HepG2 (cell line): ENCODE results near the gene BACH2. TPM values are rescaled to one million over a fixed set of nuclear protein-coding genes. Genes with fewer than 3 reads are reported as not detected.

Source experiments
- ATAC-seq: fragments of 200-7000 bp; cut with Tn5 transposase; 3 replicates; pipeline ENCODE4 v1.9.1; 2020; ENCODE audit warnings: mild to moderate bottlenecking, moderate library complexity
- BruUV-seq: library from RNA; stranded (reverse); fragments of 400-500 nt; replicated peaks from 2 replicates; lab custom pipeline; 2021; lab: Mats Ljungman, UMichigan
- CTCF ChIA-PET: fragments of 300-600 bp; formaldehyde crosslinking; extraction: SDS; loops from one replicate; lab custom pipeline; 2021; ENCODE audit warnings: low total read pairs, inconsistent platforms, low intra/inter-chr PET ratio; lab: Yijun Ruan, JAX
- POLR2A ChIA-PET: fragments of 350-600 bp; sonication (Branson Sonifier 250); formaldehyde crosslinking; loops from one replicate; lab custom pipeline; 2020; ENCODE audit warnings: antibody characterized with exemption, inconsistent platforms; lab: Yijun Ruan, JAX
- DNase-seq: peaks from one replicate; pipeline ENCODE4 v3.0.0-alpha.2; 2015; ENCODE audit warnings: low spot score
- FAIRE-seq: peaks from 3 replicates; lab custom pipeline; 2011; peaks lifted over from hg19 to GRCh38; lab: Jason Lieb, UNC
- H2AFZ ChIP-seq: one replicate; pipeline ENCODE4 v1.6.1; 2011; ENCODE audit warnings: low read length, inconsistent platforms
- H3K27ac ChIP-seq: fragments of 300-600 bp; 3 replicates; pipeline ENCODE4 v1.8.0; 2011; ENCODE audit warnings: mixed run types, mild to moderate bottlenecking, mixed read lengths, low read length, inconsistent platforms; ENCODE audit not compliant: insufficient read depth; ENCODE audit errors: extremely low read length
- H3K27me3 ChIP-seq, 2 experiments: fragments of 200-600 bp in 1 of 2; 2 replicates in 1 of 2; 3 replicates in 1 of 2; pipeline versions ENCODE4 v1.6.0 to v1.8.0; 2011; ENCODE audit warnings: low read length in 2 of 2, mild to moderate bottlenecking in 2 of 2, moderate library complexity in 2 of 2, inconsistent platforms in 1 of 2; ENCODE audit not compliant: insufficient read depth in 2 of 2, control insufficient read depth in 1 of 2
- H3K36me3 ChIP-seq, 2 experiments: fragments of 200-600 bp in 1 of 2; replicated peaks in 1 of 2; 2 replicates in 1 of 2; 3 replicates in 1 of 2; pipeline versions ENCODE4 v1.5.1 to v1.8.0; 2011; ENCODE audit warnings: low read length in 2 of 2, inconsistent platforms in 1 of 2; ENCODE audit not compliant: insufficient read depth in 2 of 2, control insufficient read depth in 1 of 2
- H3K4me1 ChIP-seq: 2 replicates; pipeline ENCODE4 v1.5.1; 2012; ENCODE audit warnings: low read length, inconsistent platforms; ENCODE audit not compliant: insufficient read depth
- H3K4me2 ChIP-seq: 2 replicates; pipeline ENCODE4 v1.6.0; 2011; ENCODE audit warnings: low read depth, low read length, inconsistent platforms
- H3K4me3 ChIP-seq, 3 experiments: fragments of 200-600 bp in 1 of 3; sonication (generic), shearing (Covaris generic) in 1 of 3; replicated peaks in 1 of 3; 2 replicates each; pipeline ENCODE4 v1.5.1; 2011 to 2016; ENCODE audit warnings: low read length in 3 of 3, inconsistent platforms in 2 of 3, low read depth in 2 of 3, mild to moderate bottlenecking in 2 of 3, control low read depth in 1 of 3, mixed read lengths in 1 of 3; ENCODE audit not compliant: insufficient read depth in 1 of 3
- H3K79me2 ChIP-seq: one replicate; pipeline ENCODE4 v1.6.1; 2011; ENCODE audit warnings: low read length, inconsistent platforms; ENCODE audit not compliant: insufficient read depth
- H3K9ac ChIP-seq: 2 replicates; pipeline ENCODE4 v1.6.0; 2011; ENCODE audit warnings: mild to moderate bottlenecking, low read depth, low read length, inconsistent platforms; ENCODE audit not compliant: insufficient read depth
- H3K9me3 ChIP-seq: 2 replicates; pipeline ENCODE4 v1.5.1; 2012; ENCODE audit warnings: mild to moderate bottlenecking, low read length
- H4K20me1 ChIP-seq: 2 replicates; pipeline ENCODE4 v1.6.0; 2011; ENCODE audit warnings: inconsistent platforms, mild to moderate bottlenecking, low read length, moderate library complexity; ENCODE audit not compliant: insufficient read depth
- LRRFIP1 ChIP-seq: sonication (generic); formaldehyde crosslinking; conservative IDR thresholded peaks from 2 replicates; pipeline ENCODE4 v1.4.0; 2020; ENCODE audit warnings: missing genetic modification reagents
- WIZ ChIP-seq: sonication (generic); formaldehyde crosslinking; IDR thresholded peaks from 2 replicates; pipeline ENCODE4 v1.5.1; 2020; ENCODE audit warnings: mild to moderate bottlenecking, missing genetic modification reagents
- ZBTB2 ChIP-seq: sonication (generic); formaldehyde crosslinking; IDR thresholded peaks from 2 replicates; pipeline ENCODE4 v1.8.0; 2022; ENCODE audit warnings: low read depth, missing genetic modification reagents
- ZNF468 ChIP-seq: sonication (generic); formaldehyde crosslinking; IDR thresholded peaks from 2 replicates; pipeline ENCODE4 v1.8.0; 2022; ENCODE audit warnings: mild to moderate bottlenecking, moderate library complexity, missing genetic modification reagents
- ZNF724P ChIP-seq: sonication (generic); formaldehyde crosslinking; IDR thresholded peaks from 2 replicates; pipeline ENCODE4 v1.8.0; 2022; ENCODE audit warnings: missing genetic modification reagents, borderline replicate concordance
- WGBS: methylation state at CpG from one replicate; pipeline ENCODE4 v1.1.6; 2017; ENCODE audit warnings: low lambda C conversion rate; 5-methylcytosine and 5-hydroxymethylcytosine counted together
- in situ Hi-C: cut with HindIII; loops from 2 replicates; pipeline ENCODE4 v1.10.0; 2017; ENCODE audit warnings: low pct_unique_long_range_greater_than_20kb; ENCODE audit not compliant: extremely low pct_ligation_motif_present
- intact Hi-C: fragments of 100-400 bp; cut with micrococcal nuclease; formaldehyde crosslinking; loops from one replicate; pipeline ENCODE4 v1.10.0; 2022; ENCODE audit not compliant: unreplicated experiment
- polyA plus RNA-seq, 8 experiments: library from polyadenylated mRNA; depleted of rRNA in 3 of 8; stranded (reverse) in 7 of 8; unstranded in 1 of 8; fragments of >200 nt; fragmentation: Illumina TruSeq in 4 of 8; extraction: Trizol in 4 of 8; gene quantifications; 2 replicates each; pipeline versions ENCODE4 v1.2.1 to v1.2.3, GENCODE V29; 2011 to 2016; ENCODE audit warnings: low read depth in 4 of 8, missing spikeins in 1 of 8, mixed read lengths in 1 of 8; ENCODE audit not compliant: insufficient read depth in 1 of 8
- total RNA-seq, 5 experiments: library from RNA; depleted of rRNA; stranded (reverse); fragments of >200 nt; fragmentation: Illumina TruSeq; extraction: Trizol; gene quantifications; 2 replicates each; pipeline ENCODE4 v1.2.3, GENCODE V29; 2016; ENCODE audit warnings: low read depth in 1 of 5
- TF ChIP-seq, protein P1 (sequence below): sonication (generic); formaldehyde crosslinking; IDR thresholded peaks from 2 replicates; pipeline ENCODE4 v1.4.0; 2020; ENCODE audit warnings: mild to moderate bottlenecking, missing genetic modification reagents
- TF ChIP-seq, protein P2 (sequence below): sonication (generic); formaldehyde crosslinking; IDR thresholded peaks from 2 replicates; pipeline ENCODE4 v1.4.0; 2020; ENCODE audit warnings: missing genetic modification reagents

BACH2 gene
- total and polyA plus RNA-seq, 2 of the 13 experiments (the other 11 are each of a cell fraction or from before 2014, with no cell fraction given) = 0.01 TPM; not detected in 1

DNA sequence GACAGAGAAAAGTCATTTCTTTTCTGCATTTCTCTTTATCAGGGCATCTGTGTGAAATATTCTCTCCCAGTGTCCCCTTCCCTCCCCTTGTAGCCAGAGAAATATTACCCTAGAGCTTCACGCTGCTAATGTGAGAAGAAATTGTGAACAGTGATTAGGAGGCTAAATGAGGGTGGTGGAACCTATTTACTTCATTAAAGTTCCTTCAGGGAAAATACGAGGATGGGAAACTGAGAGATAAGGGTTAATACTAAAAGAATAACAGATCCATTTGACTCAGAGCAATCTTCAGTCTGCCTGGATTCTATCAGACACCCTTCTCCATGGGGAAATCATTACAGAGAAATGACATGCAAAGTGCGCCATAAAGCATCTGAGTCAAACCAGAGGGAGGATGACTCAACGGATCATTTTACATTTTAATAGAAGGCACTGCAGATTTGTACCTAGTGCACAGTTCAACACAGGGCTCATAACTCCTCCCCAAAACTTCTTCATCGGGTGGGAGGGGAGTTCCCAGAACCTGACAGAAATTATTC lies 271.1 kb downstream of the BACH2 start:
- H3K4me3 ChIP-seq = no peak overlapping the region
- H3K79me2 ChIP-seq = no peaks in the 10 kb centered on the region
- BruUV-seq = no TSS peak
- no peak overlapping the region for H3K9ac ChIP-seq
- H3K36me3 ChIP-seq = no peaks in the 10 kb centered on the region
- FAIRE-seq (no peak), DNase-seq (no peak), ATAC-seq (no peak)
- no peak overlapping the region for H3K27ac ChIP-seq
- H3K4me2 ChIP-seq = no peak overlapping the region
- no peaks in the 10 kb centered on the region for H3K4me1 ChIP-seq
- in situ Hi-C loops (no loop called here), intact Hi-C loops (no loop called here)
- no peak overlapping the region for H2AFZ ChIP-seq
- CTCF ChIA-PET = no interaction called here
- peaks cover 1 to 27% of the 10 kb centered on the region in 2 experiments; a peak in 3 of 5 replicates for H3K27me3 ChIP-seq
- TF ChIP-seq ZBTB2 = no peak
- TF ChIP-seq ZNF468 = no peak
- TF ChIP-seq, protein P1, sequence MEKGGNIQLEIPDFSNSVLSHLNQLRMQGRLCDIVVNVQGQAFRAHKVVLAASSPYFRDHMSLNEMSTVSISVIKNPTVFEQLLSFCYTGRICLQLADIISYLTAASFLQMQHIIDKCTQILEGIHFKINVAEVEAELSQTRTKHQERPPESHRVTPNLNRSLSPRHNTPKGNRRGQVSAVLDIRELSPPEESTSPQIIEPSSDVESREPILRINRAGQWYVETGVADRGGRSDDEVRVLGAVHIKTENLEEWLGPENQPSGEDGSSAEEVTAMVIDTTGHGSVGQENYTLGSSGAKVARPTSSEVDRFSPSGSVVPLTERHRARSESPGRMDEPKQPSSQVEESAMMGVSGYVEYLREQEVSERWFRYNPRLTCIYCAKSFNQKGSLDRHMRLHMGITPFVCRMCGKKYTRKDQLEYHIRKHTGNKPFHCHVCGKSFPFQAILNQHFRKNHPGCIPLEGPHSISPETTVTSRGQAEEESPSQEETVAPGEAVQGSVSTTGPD = no peak
- TF ChIP-seq ZNF724P (CRISPR knock-in tag) = no peak
- no peak for TF ChIP-seq LRRFIP1 (CRISPR knock-in tag)
- TF ChIP-seq WIZ = no peak
- TF ChIP-seq, protein P2, sequence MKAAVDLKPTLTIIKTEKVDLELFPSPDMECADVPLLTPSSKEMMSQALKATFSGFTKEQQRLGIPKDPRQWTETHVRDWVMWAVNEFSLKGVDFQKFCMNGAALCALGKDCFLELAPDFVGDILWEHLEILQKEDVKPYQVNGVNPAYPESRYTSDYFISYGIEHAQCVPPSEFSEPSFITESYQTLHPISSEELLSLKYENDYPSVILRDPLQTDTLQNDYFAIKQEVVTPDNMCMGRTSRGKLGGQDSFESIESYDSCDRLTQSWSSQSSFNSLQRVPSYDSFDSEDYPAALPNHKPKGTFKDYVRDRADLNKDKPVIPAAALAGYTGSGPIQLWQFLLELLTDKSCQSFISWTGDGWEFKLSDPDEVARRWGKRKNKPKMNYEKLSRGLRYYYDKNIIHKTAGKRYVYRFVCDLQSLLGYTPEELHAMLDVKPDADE (CRISPR knock-in tag) = no peak
- WGBS = 2% methylated on average over 4 of the region's 5 CpGs
- POLR2A ChIA-PET = no interaction called here
- H3K9me3 ChIP-seq = no peaks in the 10 kb centered on the region
- no peaks in the 10 kb centered on the region for H4K20me1 ChIP-seq
